Brain microvascular endothelial cell (primary cell): ENCODE results near the gene TOPORS.

Source experiments
- DNase-seq: peaks from one replicate; pipeline ENCODE4 v3.0.0-alpha.2; 2020
- H3K27ac ChIP-seq: fragments of 250-450 bp; sonication (Bioruptor Pico); 2 replicates; pipeline ENCODE4 v1.5.1; 2020; ENCODE audit warnings: mild to moderate bottlenecking, moderate library complexity
- H3K27me3 ChIP-seq: fragments of 250-450 bp; sonication (Bioruptor Pico); replicated peaks from 2 replicates; pipeline ENCODE4 v1.5.1; 2020; ENCODE audit warnings: mild to moderate bottlenecking
- H3K36me3 ChIP-seq: fragments of 250-450 bp; sonication (Bioruptor Pico); replicated peaks from 2 replicates; pipeline ENCODE4 v1.5.1; 2020; ENCODE audit warnings: mild to moderate bottlenecking
- H3K4me3 ChIP-seq: 2 replicates; pipeline ENCODE4 v1.5.1; 2011; ENCODE audit warnings: low read depth, mild to moderate bottlenecking, control low read depth, low read length, moderate library complexity
- in situ Hi-C: cut with HindIII; loops from 2 replicates; pipeline ENCODE4 v1.10.0; 2017; ENCODE audit warnings: low sequenced_read_pairs, low pct_ligation_motif_present
- TF ChIP-seq, protein P1 (sequence below): IDR thresholded peaks from 2 replicates; pipeline ENCODE4 v1.5.1; 2011; ENCODE audit warnings: low read depth, mild to moderate bottlenecking, moderate library complexity, low read length, control low read depth, inconsistent platforms; ENCODE audit errors: missing control alignments

The TOPORS gene

DNA sequence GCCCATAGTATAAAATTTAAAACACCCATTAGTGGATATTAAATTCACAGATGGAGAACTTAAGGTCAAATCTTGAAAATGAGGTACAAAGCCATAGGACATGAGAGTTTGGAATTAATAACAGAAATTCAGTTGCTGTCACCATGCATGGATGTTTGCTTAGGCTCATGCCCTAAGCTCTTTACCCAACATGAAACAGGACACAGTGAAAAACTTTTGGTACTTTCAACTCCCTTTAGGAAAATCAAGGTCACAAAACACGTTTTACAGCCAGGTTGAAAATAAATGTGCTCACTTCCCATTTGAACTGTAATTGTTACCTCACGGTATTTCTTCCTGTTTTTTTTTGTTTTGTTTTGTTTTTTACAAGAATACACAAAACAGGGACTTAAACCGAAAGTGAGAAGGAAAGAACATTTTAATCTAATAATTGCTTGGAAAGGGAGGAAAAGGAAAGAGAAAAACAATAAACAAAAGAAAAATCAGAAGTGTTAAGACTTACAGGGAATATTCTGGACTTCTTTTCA is 6.1 kb upstream of the TOPORS start:
- TF ChIP-seq, protein P1, sequence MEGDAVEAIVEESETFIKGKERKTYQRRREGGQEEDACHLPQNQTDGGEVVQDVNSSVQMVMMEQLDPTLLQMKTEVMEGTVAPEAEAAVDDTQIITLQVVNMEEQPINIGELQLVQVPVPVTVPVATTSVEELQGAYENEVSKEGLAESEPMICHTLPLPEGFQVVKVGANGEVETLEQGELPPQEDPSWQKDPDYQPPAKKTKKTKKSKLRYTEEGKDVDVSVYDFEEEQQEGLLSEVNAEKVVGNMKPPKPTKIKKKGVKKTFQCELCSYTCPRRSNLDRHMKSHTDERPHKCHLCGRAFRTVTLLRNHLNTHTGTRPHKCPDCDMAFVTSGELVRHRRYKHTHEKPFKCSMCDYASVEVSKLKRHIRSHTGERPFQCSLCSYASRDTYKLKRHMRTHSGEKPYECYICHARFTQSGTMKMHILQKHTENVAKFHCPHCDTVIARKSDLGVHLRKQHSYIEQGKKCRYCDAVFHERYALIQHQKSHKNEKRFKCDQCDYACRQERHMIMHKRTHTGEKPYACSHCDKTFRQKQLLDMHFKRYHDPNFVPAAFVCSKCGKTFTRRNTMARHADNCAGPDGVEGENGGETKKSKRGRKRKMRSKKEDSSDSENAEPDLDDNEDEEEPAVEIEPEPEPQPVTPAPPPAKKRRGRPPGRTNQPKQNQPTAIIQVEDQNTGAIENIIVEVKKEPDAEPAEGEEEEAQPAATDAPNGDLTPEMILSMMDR = no peak
- no peaks in the 10 kb centered on the region for H3K27me3 ChIP-seq
- no peak overlapping the region for H3K27ac ChIP-seq
- H3K4me3 ChIP-seq = no peak overlapping the region
- in situ Hi-C loops = loop anchor here (25.0 kb wide), 1 partner anchor 429 kb away; no protein-coding TSS in a partner anchor
- DNase-seq = no peak
- no peaks in the 10 kb centered on the region for H3K36me3 ChIP-seq

DNA sequence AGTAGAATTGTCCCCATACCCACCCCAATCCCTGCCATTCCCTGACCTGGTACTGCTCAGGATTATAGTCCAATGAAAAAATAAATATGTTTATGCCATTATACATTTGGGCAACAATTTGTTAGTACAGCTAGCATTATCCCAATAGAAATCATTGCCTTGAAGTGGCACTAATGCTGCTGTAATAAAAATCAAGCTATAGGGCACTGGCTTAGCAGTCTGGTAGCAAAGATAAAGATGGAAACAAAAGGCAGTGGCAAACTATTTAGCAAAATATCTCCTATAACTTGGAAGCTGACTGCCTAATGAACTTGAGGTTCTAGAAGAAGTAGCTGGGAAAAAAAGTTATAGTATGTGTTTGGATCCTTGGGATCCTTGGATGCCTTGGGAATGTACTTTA is 2.2 kb upstream of the TOPORS start:
- Histone ChIP-seq H3K27me3 (no peaks in the 10 kb centered on the region), H3K27ac (no peak overlapping the region), H3K36me3 (no peaks in the 10 kb centered on the region), H3K4me3 (no peak overlapping the region)
- no peak for DNase-seq
- TF ChIP-seq, protein P1 = no peak
- in situ Hi-C loops = loop anchor here (25.0 kb wide), 1 partner anchor 433 kb away; no protein-coding TSS in a partner anchor

- no peak overlapping the region for H3K27ac ChIP-seq
- TF ChIP-seq, protein P1 = no peak
- in situ Hi-C loops = loop anchor here (25.0 kb wide), 1 partner anchor 433 kb away; no protein-coding TSS in a partner anchor
- no peaks in the 10 kb centered on the region for H3K36me3 ChIP-seq
- no peaks in the 10 kb centered on the region for H3K27me3 ChIP-seq
- no peak for DNase-seq
- H3K4me3 ChIP-seq = no peak overlapping the region
Observed at GRCh38 chr9:32554107-32554506, 1.7 kb upstream of the TOPORS start.

DNA sequence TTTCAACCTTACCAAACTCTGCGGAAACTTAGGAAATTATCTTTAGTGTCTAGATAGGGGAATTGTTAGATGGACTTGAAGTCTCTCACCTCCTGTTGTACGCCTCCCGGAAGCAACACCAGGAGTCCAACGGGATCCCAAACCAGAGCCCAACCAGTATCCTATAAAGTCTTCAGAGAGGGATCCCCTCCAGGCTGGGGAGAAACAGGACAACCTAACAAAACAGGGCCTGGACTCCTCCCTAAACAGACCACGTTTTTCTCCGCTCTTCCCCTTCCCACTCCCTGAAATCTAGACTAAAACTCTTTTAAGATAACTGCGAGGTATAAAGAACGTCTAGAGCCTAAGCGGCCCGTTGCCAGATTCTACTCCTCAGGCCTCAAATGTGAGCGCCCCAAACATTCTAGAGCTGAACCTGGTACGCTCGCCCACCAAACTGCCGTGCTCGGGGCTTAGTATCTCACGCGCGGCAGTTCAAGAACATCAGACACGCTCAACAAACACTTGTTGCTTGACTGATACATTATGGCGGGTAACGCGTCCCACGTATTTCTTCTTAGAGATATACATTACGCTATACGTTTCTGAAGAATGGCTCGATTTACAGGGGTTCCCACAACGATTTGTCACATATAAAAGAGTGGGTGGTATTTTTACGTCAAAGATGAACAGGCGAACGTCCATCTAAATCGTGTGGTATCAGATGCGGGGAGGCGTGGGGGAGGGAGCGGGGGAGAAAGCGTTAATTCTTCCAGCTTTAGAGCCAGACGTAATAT is 922 bp downstream of the TOPORS start:
- Histone ChIP-seq H3K27me3 (no peaks in the 10 kb centered on the region), H3K27ac (peak overlapping the region; percentile 90), H3K36me3 (no peaks in the 10 kb centered on the region), H3K4me3 (peak overlapping the region; percentile 85)
- TF ChIP-seq, protein P1 = no peak
- peak; percentile 20 for DNase-seq
- in situ Hi-C loops = loop anchor here (25.0 kb wide), 1 partner anchor 436 kb away; no protein-coding TSS in a partner anchor

DNA sequence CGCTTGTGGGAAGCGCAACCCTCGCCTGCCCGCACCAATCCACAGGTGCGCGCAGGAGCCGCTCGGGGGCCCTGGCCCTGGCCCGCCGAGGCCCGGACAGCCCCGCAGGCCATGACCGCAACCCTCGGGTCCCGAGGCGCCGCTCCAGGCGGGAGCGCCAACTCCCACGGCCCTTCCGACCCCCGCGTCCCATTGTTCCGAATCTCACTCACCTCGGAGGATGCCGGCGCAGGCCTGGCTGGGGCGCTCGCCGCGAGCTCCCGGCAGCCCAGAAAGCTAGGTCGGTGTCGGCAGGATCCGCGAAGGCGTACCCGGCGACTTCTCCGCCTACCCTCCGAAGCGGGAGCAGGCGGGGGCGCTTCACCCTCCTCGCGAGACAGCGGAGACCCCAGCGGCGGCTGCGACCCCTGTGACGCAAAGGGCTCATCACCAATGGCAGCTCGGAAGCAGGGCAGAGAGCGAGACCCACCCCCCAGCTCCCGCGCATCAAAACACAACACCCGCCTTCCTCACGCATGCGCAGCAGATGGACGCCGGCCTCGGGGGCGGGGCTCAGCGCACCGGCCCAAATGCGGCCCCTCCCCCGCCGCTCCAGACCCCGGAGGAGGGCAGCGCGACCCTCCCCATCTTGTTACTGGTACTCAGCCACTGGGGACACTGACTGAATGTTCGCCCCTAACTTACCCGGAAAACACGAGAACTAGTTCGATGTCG is 1.7 kb downstream of the TOPORS start:
- Histone ChIP-seq H3K27ac (peak overlapping the region; percentile 90), H3K27me3 (no peaks in the 10 kb centered on the region), H3K4me3 (peak overlapping the region; percentile 85), H3K36me3 (no peaks in the 10 kb centered on the region)
- peak; percentile 91 for DNase-seq
- TF ChIP-seq, protein P1 = no peak
- in situ Hi-C loops = loop anchor here (25.0 kb wide), 1 partner anchor 437 kb away; no protein-coding TSS in a partner anchor
